Kidney capillary endothelial cell (primary cell): ENCODE data around the gene HEMK1.

ENCODE experiments used
- DNase-seq: peaks from one replicate; pipeline ENCODE4 v3.0.0-alpha.2; 2018; ENCODE audit warnings: low spot score

The HEMK1 gene, protein sequence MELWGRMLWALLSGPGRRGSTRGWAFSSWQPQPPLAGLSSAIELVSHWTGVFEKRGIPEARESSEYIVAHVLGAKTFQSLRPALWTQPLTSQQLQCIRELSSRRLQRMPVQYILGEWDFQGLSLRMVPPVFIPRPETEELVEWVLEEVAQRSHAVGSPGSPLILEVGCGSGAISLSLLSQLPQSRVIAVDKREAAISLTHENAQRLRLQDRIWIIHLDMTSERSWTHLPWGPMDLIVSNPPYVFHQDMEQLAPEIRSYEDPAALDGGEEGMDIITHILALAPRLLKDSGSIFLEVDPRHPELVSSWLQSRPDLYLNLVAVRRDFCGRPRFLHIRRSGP

DNA sequence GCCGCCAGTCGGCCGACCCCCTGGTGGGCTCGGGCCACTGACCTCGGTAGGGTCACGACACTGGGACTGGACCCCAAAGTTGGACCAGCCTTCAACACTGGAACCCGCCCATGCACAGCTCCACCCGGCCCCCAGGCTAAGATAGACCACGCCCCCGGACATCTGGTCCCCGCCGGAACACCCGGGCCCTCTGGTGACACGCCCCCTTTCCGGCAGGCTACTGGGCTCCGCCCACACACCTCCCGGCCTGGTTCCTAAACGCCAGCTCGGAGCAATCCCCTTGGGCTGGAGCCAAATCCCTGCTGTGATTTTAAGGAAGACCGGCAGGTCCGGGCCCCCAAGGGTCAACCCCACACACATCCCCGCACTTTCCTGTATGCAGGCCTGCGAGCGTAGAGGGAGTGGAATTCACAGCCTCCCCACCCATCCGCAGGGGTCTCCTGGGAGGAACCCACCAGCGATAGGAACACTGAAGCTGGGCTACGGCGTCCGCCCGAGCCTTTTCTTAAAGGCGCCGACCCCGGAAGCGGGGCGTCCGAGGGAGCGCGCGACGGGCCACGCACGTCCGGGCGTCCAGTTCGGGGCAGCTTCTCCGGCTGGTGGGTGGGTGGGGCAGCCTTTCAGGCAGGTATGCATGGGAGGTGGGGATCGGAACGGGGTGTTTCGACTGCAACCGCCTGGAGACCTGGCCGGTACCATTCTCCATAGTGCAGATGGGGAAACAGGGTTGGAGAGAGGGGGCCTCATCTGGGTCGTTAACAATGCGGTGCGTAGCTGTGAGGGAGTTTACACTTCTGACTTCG is at the start of gene HEMK1:
TSS of gene HEMK1 (plus strand) at position 576 of the 803 bp plus-strand sequence. CDS start 1,583 bp downstream, outside the sequence.
- DNase-seq, result peak; percentile 89

DNA sequence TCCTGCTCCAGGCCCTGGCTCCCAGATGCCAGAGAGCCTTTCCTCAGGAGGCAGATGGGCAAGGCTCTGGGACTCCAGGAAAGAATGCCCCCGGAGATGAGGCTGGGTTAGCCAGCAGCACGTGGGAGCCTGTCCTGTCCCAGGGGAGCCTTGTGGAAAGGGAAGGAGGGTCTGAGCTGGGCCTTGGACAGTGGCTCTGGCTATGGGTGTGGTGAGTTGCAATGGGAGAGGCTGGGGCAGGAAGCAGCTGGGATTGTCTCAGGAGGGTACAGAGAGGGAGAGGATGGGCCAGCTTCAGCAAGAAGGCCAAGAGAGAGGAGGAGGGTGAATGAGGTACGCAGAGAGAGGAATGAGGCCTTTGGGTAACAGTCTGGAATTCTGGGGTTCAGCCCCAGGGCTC is 48.5 kb upstream of the HEMK1 start:
- no peak for DNase-seq

DNA sequence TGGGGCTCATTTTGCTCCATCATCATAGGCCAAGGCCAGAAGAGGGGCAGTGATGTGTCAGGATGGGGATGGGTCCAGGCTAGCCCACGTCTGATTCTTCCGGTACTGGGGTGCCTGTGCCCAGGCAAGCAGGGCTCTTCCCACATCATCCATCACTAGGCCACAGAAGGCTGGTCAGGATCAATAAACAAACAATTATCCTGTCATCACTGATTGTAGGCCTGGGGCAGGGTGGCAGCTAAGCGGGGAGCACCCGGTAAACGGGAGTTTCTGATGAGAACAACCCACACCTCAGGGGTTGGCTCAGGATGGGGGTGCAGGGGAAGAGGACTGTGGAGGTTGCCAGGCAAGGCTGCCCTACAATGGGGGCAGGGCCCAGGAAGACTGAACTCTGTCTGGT is 47.8 kb upstream of the HEMK1 start:
- DNase-seq, result no peak

DNA sequence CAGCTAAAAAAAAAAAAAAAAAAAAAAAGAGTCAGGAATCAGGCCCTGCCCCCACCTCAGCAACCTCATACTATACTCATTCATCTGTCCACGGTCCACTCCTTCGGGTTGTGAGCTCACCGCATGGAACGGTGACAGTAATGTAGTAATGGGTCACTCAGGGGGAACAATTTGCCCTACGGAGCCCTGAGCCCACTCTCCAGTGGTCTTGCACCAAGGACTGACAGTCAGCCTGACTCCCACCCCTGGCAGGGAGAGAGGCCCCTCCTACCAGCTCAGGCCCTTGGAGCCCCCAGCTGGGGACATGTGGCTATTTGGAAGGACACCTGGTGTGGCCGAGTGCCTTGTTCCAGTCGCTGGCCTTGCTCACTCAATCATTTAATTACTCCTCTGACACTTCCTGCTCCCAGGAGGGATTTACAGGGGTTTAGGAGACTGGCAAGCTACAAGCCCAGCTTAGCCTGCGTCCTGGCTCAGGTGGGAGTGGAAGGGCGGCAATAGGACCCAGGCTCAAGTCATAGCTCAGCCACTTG is 46.0 kb upstream of the HEMK1 start:
- DNase-seq, result no peak

DNA sequence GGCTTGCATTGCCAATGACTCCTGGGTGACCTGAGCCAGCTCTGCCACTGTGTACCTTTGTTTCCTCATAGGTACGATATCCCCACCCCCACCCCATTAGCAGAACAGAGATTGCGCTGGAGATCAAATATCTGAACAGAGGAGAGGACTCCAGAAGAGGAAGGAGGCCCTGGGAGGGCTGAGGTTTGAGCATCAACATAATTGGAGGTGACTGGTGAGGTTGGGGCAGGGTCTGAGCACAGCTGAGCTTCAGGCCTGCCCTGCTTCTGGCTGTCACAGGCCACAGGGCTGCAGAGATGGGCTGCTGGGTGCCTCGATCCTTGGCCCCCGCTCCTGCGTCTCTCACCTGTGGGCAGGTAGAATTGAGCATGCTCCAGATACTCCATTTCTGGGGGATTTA is 44.6 kb upstream of the HEMK1 start:
- DNase-seq, result no peak

DNA sequence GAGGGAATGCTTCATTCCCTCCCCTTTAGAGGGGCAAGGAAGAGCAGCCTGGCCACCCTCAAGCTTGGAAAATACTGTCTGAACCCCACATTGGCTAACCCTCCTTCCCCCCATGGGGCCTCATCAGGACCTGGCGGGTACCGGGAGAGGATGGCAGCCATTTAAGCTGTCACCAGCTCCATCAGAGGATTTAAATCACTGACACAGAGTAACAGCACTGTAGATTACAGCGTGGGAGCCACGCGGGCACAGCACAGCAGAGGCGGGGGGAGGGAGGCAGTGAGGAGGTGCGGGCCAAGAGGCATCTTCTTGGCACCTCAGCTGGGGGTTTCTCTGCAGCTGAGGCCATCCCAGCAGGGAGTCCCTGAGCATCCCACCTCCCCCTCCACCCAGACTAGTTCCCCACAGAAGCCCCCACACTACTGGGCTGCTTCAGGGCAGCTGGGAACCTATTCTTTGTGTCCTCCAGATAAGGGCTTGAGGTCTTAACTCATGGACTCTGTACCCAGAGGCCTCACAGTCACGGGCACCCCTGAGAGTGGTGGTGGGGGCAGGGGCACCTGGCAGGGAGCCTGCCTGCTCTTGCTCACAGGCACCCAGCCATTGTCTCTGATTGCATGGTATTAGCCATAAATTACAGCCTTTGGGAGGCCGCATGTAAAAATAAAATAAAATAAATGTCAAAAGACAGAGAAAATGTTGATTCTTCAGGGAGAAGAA is 44.0 kb upstream of the HEMK1 start:
- DNase-seq, result no peak

DNA sequence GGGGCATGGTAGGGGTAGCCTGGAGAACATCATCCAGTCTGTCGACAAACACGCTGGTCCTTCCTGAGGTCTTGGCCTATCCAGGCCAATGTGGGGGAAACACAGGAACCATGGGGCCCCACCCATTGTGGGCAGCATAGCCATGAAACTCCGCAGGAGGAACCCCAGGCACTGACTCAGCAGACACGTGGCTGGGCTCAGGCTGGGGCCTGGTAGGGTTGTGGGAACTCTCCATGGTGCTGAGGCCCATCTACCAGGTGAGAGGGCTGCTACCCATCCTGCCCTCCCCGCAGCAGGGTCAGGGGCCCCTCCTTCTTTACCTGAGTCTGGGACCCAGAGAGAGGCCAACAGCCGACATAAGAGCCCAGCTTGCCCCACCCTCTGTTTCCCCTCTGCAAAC is 43.3 kb upstream of the HEMK1 start:
- peak; percentile 29 for DNase-seq

DNA sequence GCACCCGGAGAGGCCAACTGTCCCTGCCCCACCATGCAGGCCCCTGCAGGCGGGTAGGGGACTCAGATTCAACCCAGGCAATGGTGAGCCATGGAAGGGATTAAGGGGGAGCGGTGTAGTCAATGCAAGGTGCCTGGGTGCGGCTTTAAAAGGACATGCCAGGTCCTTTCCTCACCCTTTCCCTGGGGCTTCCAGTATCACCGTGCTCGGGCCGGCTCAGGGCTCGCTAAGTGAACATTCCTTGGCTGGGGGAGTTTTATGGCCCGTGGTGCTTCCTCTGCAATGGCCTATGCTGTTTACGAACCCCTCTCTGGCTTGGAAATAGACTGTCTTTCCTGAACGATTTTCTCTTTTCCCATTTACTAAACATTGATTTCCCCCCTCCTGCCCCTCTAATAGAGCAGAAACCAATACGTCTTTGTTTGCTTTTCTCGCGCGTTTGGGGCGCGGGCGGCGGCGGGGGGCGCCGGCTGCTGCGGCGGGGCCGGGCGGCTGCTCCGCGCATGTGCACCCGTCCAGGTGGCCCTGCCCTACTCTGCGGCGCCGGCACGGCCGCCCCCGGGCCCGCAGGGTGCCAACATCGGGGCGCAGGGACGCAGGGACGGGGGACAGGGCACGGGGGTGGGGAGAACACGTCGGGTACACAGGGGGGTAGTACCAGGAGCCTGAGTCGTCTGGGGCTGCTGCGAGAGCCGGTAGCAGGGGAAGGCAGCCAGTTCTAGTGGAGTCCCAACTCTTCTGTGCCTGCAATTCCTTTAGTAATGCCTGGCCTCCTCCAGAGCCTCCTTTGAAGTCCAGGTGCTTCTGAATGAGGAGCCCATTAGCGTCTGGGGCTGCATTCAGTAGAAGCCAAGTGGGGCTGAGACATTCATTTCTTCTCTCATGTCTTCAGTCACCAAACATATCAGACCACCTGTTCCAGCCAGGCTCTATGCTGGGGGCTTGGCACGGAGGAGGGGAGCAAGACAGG is 39.0 kb upstream of the HEMK1 start:
- no peak for DNase-seq

DNA sequence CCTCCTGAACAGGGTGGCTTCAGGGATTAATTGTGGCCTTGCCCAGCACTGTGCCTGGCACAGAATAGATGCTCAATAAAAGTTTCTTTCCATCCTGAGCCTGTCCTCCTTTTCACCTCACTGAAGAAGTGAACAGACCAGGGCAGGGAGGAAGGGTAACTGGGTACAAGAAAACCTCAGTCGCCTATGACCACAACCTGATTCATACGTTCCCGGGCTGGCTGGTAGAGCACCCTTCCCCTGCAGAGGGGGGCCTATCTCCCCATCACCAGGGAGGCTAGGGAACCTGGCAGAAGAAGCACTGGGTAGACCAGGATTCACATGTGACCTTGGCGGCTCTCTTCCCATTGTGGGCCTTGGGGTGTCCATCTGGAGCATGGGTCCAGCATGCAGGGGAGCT is 38.1 kb upstream of the HEMK1 start:
- no peak for DNase-seq

DNA sequence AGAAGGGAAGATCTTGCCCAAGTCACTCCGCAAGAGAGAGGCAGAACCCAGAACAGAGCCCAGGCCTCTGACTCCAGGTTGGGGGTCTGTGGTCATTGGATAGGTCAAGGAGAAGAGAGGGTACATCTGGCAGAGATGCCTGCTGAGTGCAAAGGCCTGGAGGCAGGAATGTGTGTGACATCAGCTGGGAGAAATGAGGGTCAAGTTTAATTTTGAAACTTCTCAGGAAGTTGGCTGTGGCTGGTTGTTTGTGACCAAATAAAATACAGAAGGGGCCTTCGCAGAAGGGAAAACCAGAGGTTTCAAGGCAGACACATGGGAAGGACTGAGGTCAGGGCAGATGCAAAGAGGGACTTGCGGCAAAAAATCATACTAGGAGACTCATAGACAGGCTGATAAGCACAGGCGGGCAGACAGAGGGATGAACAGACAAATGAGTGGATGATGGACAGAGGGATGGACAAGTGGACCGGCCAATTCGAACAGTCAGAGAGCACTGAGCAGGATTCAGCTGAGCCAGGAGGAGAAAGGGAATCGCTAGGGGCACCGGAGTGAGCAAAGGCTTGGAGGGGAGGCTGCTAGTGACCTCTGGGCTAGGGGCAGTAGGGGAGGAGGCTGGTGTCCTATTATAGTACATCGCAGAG is 37.1 kb upstream of the HEMK1 start:
- DNase-seq, result no peak

DNA sequence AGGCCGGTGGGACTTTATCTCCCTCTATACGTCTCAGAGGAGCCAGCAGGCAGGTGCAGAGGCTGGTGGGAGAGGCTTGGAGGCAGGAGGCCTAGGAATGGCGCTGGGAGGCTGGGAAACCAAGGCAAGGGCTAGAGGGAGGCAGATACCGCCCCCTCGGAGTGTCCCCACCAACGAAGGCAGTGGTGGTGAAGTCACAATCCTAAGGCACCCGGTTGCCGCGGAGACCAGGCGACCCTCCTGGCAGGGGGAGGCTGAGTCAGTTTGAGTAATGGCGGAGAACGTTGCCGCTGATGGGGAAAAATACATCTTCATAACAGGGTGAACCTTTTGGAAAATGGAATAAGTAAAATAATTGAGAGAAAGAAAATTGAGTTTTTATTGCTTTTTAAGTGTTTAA is 36.0 kb upstream of the HEMK1 start:
- DNase-seq, result no peak

DNA sequence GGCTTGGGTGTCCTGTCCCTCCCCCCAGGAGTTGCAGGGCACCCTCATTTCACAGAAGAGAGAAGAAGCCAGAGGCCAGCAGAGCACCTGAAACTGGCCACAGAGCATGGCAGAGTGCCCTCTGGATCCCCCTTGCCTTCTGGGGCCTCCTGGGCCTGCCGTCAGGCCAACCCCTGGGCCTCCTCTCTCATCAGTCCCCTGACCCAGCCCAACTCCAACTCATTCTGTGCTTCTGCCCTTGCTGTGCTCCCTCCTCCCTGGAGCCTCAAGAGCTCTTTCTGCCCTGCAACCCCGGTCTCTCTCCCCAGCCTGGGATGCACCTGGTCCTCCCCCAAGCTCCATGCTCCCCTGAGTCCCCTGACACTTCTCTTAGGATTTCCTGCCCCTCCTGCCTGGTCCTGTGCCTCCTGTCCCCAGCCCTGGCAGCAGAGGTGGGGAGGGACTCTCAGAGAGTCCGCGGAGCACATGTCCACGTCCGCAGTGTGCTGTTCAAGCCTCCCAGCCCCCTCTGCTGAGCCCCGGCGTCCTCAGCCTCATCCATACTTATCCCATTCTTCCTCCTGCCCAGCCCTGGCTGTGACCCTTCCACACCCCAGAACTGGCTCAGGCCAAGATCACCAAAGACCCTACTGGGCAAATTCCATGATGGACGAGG is 35.4 kb upstream of the HEMK1 start:
- no peak for DNase-seq

DNA sequence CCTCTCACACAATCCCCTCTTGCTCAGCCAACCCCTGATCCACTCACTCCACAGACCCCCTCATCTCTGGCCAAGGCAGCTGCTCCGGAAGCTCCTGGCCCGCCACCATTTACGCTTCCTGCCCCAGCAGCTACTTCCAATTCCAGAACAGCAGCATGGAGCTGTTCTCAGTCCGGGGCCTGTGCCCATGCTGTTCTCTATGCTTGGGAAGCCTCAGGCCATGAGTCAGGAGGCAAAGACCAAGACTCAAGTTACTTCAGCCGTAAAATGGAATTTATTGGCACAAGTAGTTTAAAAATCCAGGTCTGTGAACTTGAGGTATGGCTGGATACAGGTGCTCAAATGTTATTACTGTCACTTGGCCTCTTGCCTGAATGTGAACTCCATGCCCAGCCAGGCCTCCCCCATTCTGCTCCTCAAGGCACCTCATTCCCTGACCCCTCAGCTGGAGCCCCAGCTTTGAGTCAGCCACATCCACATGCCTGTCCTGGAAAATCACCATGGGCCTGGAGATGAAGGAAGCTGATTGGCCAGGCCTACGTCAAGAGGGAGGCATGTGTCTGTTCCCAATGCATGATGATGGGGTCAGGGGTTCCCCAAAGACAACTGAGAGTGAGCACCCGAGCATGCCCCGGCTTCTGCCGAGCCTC is 34.5 kb upstream of the HEMK1 start:
- no peak for DNase-seq

DNA sequence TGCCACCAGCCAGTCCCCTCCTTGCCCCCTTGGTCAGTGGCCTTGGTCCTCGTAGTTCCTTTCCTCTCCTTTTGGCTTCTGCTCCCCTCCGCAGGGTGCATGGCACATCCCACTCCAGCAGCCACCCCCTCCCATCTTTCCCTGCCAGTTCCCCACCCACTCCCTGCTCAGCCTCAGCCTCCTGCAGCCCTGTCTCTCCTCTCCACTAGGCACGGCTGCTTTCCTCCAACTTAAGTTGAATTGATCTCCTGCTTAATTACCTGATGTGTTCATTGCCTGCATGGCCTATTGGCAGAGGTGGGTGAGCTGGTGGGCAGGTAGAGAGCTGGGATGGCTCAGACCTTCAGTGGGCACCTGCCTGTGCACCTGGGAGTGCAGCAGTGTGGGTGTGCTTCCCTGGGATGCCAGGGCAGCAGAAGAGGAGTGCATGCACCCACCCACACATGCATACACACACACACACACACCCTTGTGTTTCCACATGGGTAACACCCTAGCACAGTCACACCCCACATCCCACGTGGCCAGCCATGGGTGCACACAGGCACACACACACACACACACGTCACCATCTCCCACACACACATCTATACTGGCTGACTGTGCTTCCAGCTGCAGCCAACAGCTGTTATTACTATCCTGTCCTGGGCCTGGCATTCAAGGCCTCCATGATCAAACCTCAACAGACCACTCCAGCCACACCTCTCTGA is 32.7 kb upstream of the HEMK1 start:
- no peak for DNase-seq

DNA sequence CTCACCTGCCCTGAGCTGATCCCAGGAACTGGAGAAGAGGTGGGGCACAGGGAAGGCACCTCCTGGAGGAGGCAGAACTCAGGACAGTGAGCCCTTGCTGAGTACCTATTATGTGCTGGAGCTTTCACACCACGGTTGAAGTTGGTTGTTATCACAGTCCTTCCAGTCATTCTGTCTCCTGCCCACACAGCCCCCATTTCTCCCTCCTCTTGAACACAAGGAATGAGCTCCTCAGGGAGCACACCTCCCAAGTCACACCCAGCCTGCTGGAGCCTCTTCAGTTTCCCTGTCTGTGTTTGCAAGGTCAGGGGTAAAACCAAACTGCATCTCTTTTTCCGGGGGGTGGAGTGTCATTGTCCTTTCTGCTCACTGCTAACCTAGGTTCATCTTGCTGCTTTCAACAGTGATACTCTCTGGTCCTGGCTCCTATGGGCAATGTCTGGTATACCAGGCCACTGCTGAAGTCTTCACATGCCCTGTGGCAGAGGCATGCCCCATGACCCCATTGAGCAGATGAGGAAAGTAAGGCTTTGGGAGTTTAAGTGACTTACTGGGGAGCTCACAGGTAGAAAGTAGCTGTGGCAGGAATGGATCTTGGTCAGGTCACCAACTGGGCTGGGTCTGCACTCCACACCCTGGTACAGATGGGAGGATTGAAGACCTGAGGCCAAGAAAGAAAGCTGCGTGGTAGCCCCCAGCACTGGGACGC is 31.7 kb upstream of the HEMK1 start:
- no peak for DNase-seq

DNA sequence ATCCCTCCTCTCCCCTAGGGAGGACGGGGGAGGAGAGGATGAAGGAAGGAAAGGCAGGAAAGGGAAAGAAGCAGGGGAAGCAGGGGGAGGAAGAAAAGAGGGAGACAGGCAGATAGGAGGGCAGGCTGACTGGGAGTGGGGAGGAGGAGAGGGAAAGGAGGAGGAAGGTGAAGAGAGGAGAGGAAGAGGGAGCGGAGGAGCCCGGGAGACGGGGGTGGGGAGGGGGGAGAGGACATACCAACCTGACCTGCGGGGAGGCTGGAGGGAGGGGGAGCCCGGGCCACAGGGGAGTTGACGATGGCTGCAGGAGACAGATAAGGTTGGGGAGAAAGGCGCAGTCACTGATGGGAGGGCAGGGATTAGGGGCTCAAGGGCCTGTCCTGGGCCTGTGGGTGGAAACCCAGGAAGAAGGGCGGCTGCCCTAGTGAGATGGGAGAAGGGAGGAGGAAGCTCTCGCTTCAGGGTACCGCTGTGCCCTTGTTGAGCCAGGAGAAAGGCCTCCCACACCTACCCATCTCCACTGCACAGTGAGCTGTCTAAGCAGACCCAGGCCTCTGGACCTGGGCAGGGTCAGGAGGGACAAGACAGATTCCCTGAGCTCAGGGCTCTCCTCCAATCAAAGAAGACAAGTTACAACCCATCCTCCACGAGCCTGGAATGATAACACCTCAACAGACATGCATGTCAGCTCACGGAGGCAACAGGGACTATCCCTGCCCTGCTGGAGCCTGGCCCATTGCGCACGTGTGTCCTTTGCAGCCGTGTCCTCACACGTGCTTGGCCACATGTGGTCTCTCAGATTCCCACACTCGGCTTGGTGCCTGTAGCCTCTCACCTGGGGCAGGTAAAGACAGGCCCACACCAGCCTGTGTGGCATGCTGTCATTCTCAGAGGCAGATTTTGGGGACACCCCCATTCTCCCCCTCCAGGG is 29.7 kb upstream of the HEMK1 start:
- no peak for DNase-seq
